Testis (tissue), 3 donors: ENCODE data around the gene SLC51A. TPM values are rescaled to one million over a fixed set of nuclear protein-coding genes. Genes with fewer than 3 reads are reported as not detected.

Experiments
- DNase-seq: peaks from one replicate; pipeline ENCODE4 v3.0.0-alpha.2; 2019
- H3K27ac ChIP-seq, 2 donors: fragments of 200-600 bp; sonication (generic); one replicate each; pipeline ENCODE4 v1.5.1; 2019
- H3K27me3 ChIP-seq: fragments of 200-600 bp; sonication (generic); one replicate; pipeline ENCODE4 v1.5.1; 2019
- H3K36me3 ChIP-seq: fragments of 200-600 bp; sonication (generic); one replicate; pipeline ENCODE4 v1.5.1; 2017; ENCODE audit warnings: low read depth; ENCODE audit errors: missing control alignments
- H3K4me1 ChIP-seq: fragments of 200-600 bp; sonication (generic); one replicate; pipeline ENCODE4 v1.5.1; 2019
- H3K4me3 ChIP-seq, 2 donors: fragments of 200-600 bp; sonication (generic); one replicate each; pipeline ENCODE4 v1.5.1; 2017 to 2019
- H3K9me3 ChIP-seq: fragments of 200-600 bp; sonication (generic); one replicate; pipeline ENCODE4 v1.5.1; 2017
- POLR2A ChIP-seq: fragments of 450-650 bp; IDR thresholded peaks from one replicate; pipeline ENCODE4 v1.6.1; 2017; ENCODE audit warnings: antibody characterized with exemption, mild to moderate bottlenecking, moderate library complexity
- WGBS, 2 donors: methylation state at CpG; one replicate each; pipeline ENCODE4 v1.1.5; 2018; 5-methylcytosine and 5-hydroxymethylcytosine counted together
- intact Hi-C: fragments of 100-400 bp; cut with DNase I; formaldehyde crosslinking; loops from one replicate; pipeline ENCODE4 v1.15.1; 2023; ENCODE audit warnings: low total_unique reads
- polyA plus RNA-seq: library from polyadenylated mRNA; stranded (reverse); fragments of 350-450 nt; fragmentation: Illumina TruSeq; extraction: RNeasy Lipid Tissue Mini Kit (QIAGEN cat#74804); gene quantifications from one replicate; pipeline ENCODE4 v1.2.3, GENCODE V29; 2014; ENCODE audit warnings: low read depth, low replicate concordance; ENCODE audit not compliant: insufficient read depth
- small RNA-seq, 2 donors: library from RNA; depleted of rRNA; stranded (forward); fragments of <200 nt; gene quantifications; one replicate each; pipeline ENCODE3, GENCODE V24; 2016
- total RNA-seq, 2 donors: library from RNA; depleted of rRNA; stranded (reverse); fragments of >200 nt; gene quantifications; one replicate each; pipeline ENCODE4 v1.2.3, GENCODE V29; 2016

The SLC51A gene
- total and polyA plus RNA-seq, 3 donors from 2014 or later = 27.2 to 60.6 (median 35.1) TPM

- Histone ChIP-seq H3K27ac (no peak overlapping the region), H3K9me3 (no peaks in the 10 kb centered on the region), H3K36me3 (no peaks in the 10 kb centered on the region), H3K4me3 (no peak overlapping the region), H3K4me1 (peaks cover 46% of the 10 kb centered on the region), H3K27me3 (no peaks in the 10 kb centered on the region)
- whole genome bisulfite sequencing, 2 donors = 88 to 89% methylated on average over 4 of the region's 4 CpGs
- intact Hi-C loops = no loop called here
- TF ChIP-seq POLR2A = no peak
- DNase-seq = no peak
These were observed 65.6 kb downstream of the SLC51A start for GRCh38 chr3:196281962-196282361.

Small RNAs within 50 kb of the gene (small RNA-seq; reads per million reads assigned to genes)
- 0 reads per million in 2 donors for gene RF00019

Other genes starting within 250 kb of the SLC51A start
- gene TFRC, start 134.4 kb upstream of the SLC51A start, total RNA-seq = 10 to 100 TPM; 72.1 to 77.0 TPM
- 38.6 TPM for gene TFRC, start 134.4 kb upstream of the SLC51A start, polyA plus RNA-seq
- gene ZDHHC19, start 5.1 kb upstream of the SLC51A start, total RNA-seq = 10 to 100 TPM; 12.7 to 55.0 TPM
- 112 TPM for gene ZDHHC19, start 5.1 kb upstream of the SLC51A start, polyA plus RNA-seq
- gene PCYT1A, start 71.2 kb downstream of the SLC51A start, total RNA-seq = 10 to 100 TPM; 51.3 to 69.3 TPM
- gene PCYT1A, start 71.2 kb downstream of the SLC51A start, polyA plus RNA-seq = 66.0 TPM
- gene DYNLT2B, start 101.7 kb downstream of the SLC51A start, total RNA-seq = 10 to 100 TPM; 19.4 to 29.1 TPM
- 59.7 TPM for gene DYNLT2B, start 101.7 kb downstream of the SLC51A start, polyA plus RNA-seq
- gene TM4SF19, start 121.9 kb downstream of the SLC51A start, total RNA-seq = 1 to 10 TPM; 4.8 to 6.8 TPM
- 8.4 TPM for gene TM4SF19, start 121.9 kb downstream of the SLC51A start, polyA plus RNA-seq
- gene UBXN7, start 215.9 kb downstream of the SLC51A start, total RNA-seq = 10 to 100 TPM; 40.4 to 49.1 TPM
- gene UBXN7, start 215.9 kb downstream of the SLC51A start, polyA plus RNA-seq = 40.2 TPM